HG03025 (cell line): ENCODE results near the gene CLEC14A.

ENCODE experiments used
- ATAC-seq: cut with Tn5 transposase; IDR thresholded peaks from one replicate; pipeline ENCODE4 v1.9.1; 2021; ENCODE audit warnings: mild to moderate bottlenecking, moderate library complexity; ENCODE audit not compliant: unreplicated experiment, low FRiP score

The CLEC14A gene

GRCh38 chr14:38206689-38207376 lies 49.1 kb downstream of the CLEC14A start:
- ATAC-seq, result no peak

- ATAC-seq, result no peak
Measured at GRCh38 chr14:38205949-38206665, 49.8 kb downstream of the CLEC14A start.

GRCh38 chr14:38205119-38205813 lies 50.6 kb downstream of the CLEC14A start:
- ATAC-seq, result no peak

DNA sequence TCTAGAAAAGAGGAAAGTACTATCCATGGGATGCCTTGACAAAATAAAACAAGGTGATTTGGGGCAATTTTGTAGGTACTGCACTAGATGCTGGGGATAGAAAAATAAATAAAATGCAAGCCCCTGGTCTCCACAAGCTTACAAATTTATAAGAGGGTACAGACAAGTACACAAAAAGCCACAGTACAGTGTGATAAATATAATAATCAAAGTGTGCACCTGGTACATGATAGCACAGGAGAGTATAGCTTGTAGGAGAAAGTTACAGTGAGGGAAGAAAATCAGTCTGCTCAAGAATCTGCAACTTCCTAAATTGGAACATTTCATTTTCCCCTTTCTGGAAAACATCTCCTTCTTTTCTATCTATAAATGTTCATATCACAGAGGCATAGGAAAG lies 51.2 kb downstream of the CLEC14A start:
- no peak for ATAC-seq
